HFFc6 (cell line): Measurements from ENCODE around the gene THSD7A. TPM values are rescaled to one million over a fixed set of nuclear protein-coding genes. Genes with fewer than 3 reads are reported as not detected.

ENCODE experiments used
- DNase-seq: peaks from one replicate; pipeline ENCODE4 v3.0.0-alpha.2; 2018
- H3K27ac Mint-ChIP-seq: 2 replicates; pipeline ENCODE4 v1.8.0; 2020; ENCODE audit warnings: mild to moderate bottlenecking, mixed read lengths
- H3K27me3 Mint-ChIP-seq: 2 replicates; pipeline ENCODE4 v1.8.0; 2021; ENCODE audit warnings: mild to moderate bottlenecking, moderate library complexity, mixed read lengths; ENCODE audit not compliant: insufficient read depth
- H3K36me3 Mint-ChIP-seq: 2 replicates; pipeline ENCODE4 v1.8.0; 2021; ENCODE audit warnings: low read depth, mixed read lengths
- H3K4me1 Mint-ChIP-seq: 2 replicates; pipeline ENCODE4 v1.8.0; 2020; ENCODE audit warnings: low read depth, mixed read lengths
- H3K4me3 Mint-ChIP-seq: 2 replicates; pipeline ENCODE4 v1.8.0; 2020; ENCODE audit warnings: mild to moderate bottlenecking, moderate library complexity, mixed read lengths
- H3K9me3 Mint-ChIP-seq: 2 replicates; pipeline ENCODE4 v1.8.0; 2020; ENCODE audit warnings: mild to moderate bottlenecking, mixed read lengths
- total RNA-seq, 6 experiments: library from RNA; stranded (reverse); fragmentation: NEBNext Ultra II Directional; extraction: Animal tissue kit (Norgen Biotek cat#: 25700); gene quantifications; 2 replicates in 1 of 6; 3 replicates in 5 of 6; pipeline ENCODE4 v1.2.3, GENCODE V29; 2021
- TF ChIP-seq, protein P1 (sequence below): fragments of 200-600 bp; sonication (generic); IDR thresholded peaks from 2 replicates; pipeline ENCODE4 v1.5.0; 2021; ENCODE audit warnings: antibody characterized with exemption, mild to moderate bottlenecking

THSD7A gene
- total RNA-seq, 6 experiments from 2014 or later: not detected

DNA sequence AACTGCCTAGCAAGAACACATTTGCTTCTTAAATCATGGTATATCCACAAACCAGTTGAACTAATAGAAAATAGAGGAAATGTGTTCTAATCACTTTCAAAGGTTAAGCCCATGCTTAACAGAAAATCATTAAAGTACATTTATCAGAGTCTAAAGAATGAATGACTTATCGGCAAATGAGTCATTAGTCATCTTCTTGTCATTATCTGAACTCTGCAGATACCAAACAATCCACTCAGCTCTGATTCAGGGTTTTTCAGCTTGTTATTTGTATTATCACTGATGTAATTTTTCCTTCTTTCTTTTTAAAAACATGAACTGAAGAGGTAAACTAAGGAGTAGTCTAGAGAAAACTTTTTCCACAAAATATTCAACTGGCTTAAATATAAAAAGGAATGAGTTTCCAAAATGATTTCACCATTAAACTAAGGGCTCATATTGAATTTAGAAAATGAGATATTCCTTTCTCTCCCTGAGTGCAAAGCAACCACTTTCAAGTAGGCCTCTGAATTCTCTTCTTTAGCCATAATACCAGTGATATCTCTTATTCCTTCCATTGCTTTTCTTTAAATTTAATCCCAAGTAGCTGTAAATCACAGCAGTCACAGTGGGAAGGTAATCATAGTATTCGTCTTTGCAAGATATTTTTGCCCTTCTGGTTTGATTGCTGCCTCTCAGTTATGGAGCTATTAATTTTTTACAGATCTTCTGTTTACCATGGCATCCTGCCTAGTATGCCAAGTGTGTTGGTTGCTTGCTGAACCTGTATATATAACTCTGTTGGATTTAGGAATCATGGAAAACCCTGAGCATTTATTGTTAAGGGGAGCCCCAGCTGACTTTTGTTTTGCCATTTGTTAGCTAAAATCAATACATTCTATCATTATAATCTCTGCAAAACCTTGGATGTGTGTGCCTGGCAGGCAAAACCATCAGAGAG is 125.1 kb downstream of the THSD7A start:
- TF ChIP-seq, protein P1, sequence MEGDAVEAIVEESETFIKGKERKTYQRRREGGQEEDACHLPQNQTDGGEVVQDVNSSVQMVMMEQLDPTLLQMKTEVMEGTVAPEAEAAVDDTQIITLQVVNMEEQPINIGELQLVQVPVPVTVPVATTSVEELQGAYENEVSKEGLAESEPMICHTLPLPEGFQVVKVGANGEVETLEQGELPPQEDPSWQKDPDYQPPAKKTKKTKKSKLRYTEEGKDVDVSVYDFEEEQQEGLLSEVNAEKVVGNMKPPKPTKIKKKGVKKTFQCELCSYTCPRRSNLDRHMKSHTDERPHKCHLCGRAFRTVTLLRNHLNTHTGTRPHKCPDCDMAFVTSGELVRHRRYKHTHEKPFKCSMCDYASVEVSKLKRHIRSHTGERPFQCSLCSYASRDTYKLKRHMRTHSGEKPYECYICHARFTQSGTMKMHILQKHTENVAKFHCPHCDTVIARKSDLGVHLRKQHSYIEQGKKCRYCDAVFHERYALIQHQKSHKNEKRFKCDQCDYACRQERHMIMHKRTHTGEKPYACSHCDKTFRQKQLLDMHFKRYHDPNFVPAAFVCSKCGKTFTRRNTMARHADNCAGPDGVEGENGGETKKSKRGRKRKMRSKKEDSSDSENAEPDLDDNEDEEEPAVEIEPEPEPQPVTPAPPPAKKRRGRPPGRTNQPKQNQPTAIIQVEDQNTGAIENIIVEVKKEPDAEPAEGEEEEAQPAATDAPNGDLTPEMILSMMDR: no peak
- no peak overlapping the region for H3K4me3 Mint-ChIP-seq
- H3K27ac Mint-ChIP-seq: no peak overlapping the region
- DNase-seq: no peak
- H3K4me1 Mint-ChIP-seq: no peaks in the 10 kb centered on the region
- H3K9me3 Mint-ChIP-seq: peaks cover 27% of the 10 kb centered on the region
- H3K27me3 Mint-ChIP-seq: no peaks in the 10 kb centered on the region
- H3K36me3 Mint-ChIP-seq: no peaks in the 10 kb centered on the region

DNA sequence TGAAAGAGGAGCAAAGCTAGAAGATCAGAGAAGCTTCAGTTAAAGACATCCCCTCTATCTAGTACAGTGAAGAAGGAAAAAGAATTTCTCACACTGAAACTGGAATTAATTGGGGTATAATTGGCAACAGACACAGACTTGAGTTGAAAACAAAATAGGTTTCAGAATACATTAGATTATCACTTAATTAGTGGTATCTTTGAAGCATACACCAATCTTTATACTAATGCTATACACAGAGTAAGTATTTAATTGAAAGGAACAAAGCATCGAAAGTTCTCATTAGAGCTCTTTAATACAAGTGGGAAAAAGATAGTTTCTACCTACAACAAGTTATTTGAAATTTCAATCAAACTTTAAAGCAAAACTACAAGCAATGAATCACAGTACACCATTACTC is 128.2 kb downstream of the THSD7A start:
- Mint-ChIP-seq H3K36me3 (no peaks in the 10 kb centered on the region), H3K27ac (no peak overlapping the region), H3K27me3 (no peaks in the 10 kb centered on the region), H3K4me3 (no peak overlapping the region), H3K4me1 (no peaks in the 10 kb centered on the region), H3K9me3 (peaks cover 27% of the 10 kb centered on the region)
- TF ChIP-seq, protein P1: no peak
- DNase-seq: no peak

DNA sequence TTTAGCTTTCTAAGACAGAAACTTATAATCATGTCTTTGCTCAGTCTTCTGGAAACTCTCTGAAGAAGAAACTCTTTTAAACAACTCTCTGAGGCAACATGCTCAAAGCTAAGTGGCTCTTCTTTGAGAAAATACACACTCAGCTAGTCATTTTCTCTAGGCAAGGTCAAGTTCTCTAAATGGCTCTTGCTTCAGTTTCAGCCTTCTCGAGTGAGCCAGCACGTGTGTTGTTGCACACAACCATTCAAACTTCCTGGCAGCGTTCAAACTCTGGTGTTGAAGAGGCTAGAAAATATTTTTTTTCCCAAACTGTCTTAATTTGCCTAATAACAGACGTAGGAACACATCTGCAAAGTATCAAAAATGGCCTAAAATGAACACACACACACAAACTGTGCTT is 129.1 kb downstream of the THSD7A start:
- H3K27me3 Mint-ChIP-seq: no peaks in the 10 kb centered on the region
- H3K4me1 Mint-ChIP-seq: no peaks in the 10 kb centered on the region
- peaks cover 25% of the 10 kb centered on the region for H3K9me3 Mint-ChIP-seq
- TF ChIP-seq, protein P1: no peak
- H3K4me3 Mint-ChIP-seq: no peak overlapping the region
- no peak overlapping the region for H3K27ac Mint-ChIP-seq
- no peak for DNase-seq
- H3K36me3 Mint-ChIP-seq: no peaks in the 10 kb centered on the region

DNA sequence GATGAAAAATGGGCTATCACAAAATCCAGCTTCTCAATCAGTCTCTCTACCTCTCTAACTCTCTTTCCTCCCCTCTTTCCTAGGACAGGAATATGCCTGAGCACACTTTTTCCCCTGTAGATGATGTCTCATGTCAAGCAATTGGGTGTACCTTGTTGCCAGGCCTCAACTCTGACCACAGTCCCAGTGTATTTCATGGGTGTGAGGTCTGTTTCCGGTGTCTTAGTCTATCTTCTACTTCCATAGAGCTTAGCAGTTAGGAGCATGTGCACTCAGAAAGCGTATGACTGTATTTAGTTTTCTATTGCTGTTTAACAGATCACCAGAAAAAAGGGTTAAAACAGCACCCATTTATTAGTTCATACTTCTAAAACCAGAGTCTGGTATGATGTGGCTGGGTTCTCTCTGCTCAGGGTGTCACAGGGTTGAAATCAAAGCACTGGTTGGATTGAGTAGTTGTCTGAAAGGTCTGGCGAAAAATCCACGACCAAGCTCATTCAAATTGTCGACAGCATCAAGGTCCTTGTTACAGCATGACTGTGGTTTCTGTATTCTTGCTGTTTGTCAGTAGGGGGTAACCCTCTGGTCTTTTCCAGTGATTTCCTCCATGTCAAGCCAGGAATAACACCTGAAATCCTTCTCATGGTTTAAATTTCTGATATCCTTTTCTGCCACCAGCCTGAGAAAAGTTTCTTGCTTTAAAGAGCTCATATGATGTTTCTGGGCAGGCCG is 130.0 kb downstream of the THSD7A start:
- no peak overlapping the region for H3K27ac Mint-ChIP-seq
- H3K4me1 Mint-ChIP-seq: no peaks in the 10 kb centered on the region

DNA sequence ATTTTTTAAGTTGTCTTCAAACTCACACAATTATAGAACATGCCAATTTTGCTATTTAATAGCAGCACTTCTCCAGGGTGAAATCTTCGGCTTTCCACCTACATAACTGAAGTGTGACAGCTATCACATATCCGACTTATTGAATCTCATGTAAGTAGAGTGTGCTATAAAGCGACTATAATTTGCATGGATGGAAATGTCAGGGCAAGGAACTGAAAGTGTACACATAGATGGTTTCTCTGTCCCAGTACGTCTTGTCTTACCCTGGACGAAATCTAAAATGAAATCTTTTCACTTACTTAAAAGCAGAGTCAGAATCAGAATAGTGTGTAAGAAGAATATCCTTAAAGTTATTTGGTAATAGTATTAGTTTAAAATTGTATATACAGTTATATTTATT is 132.3 kb downstream of the THSD7A start:
- H3K36me3 Mint-ChIP-seq: no peaks in the 10 kb centered on the region
- TF ChIP-seq, protein P1: no peak
- peaks cover 38% of the 10 kb centered on the region for H3K9me3 Mint-ChIP-seq
- no peak overlapping the region for H3K4me3 Mint-ChIP-seq
- H3K27me3 Mint-ChIP-seq: no peaks in the 10 kb centered on the region
- no peaks in the 10 kb centered on the region for H3K4me1 Mint-ChIP-seq
- no peak for DNase-seq
- no peak overlapping the region for H3K27ac Mint-ChIP-seq

More for the DNA sequence above, 130.0 kb downstream of the THSD7A start:
- Mint-ChIP-seq H3K4me3 (no peak overlapping the region), H3K27me3 (no peaks in the 10 kb centered on the region), H3K9me3 (peaks cover 21% of the 10 kb centered on the region), H3K36me3 (no peaks in the 10 kb centered on the region)
- TF ChIP-seq, protein P1: no peak
- no peak for DNase-seq
